Measurements from ENCODE around the gene TMEM144.

DNA sequence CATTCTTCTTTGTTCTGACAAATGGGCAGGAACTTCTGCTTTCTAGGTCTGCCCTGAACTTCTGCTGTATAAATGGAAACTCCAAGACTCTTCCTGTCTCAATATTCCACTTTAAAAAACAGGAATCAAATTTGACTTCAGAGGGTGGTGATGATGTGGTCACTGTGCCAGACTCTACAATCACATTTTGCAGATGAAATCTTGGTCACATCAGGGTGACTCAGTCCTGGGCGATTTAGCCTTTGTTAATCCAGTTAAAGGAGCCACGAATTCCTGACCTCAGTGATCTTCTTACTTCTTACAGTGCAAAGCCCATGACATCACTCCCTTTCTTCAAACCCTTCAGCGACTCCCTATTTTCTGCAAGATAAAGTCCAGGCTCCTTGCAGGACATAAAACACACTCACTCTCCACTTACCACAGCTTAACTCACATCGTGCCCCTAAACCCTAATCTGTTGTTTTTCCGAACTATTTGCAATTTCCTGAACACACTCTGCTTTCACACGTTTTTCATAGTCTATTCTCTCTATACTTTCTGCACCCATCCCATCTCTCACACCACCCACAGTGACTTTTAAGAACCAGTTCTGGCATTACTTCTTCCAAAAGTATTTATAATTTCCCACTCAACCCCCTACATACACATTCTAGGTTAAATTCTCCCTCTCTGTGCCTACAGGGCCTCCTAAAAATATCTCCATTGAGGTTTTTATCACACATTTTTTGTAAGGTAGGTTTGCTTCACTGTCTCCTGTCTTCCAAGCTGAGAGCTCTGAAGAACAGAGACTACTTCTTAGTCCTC, 48.5 kb upstream of the TMEM144 start:
- TF ChIP-seq ZNF274 (IDR thresholded peaks at IDR 0.05; ENCODE audit: low read depth, low read length) (no peak), YY1 (IDR thresholded peaks at IDR 0.05; ENCODE audit: insufficient read depth, insufficient read length) (no peak)

Data from NT2/D1 (cell line).